Neural crest cell (in vitro differentiated cells): ENCODE results near the gene ACTG1. TPM values are rescaled to one million over a fixed set of nuclear protein-coding genes. Genes with fewer than 3 reads are reported as not detected.

Source experiments
- DNase-seq: peaks from one replicate; pipeline ENCODE4 v3.0.0; 2021; ENCODE audit warnings: low read depth, mixed read lengths, low spot score
- H3K27ac Mint-ChIP-seq: one replicate; pipeline ENCODE4 v1.8.0; 2021; ENCODE audit warnings: mild to moderate bottlenecking, mixed read lengths; ENCODE audit not compliant: unreplicated experiment
- H3K27me3 Mint-ChIP-seq: 2 replicates; pipeline ENCODE4 v1.8.0; 2021; ENCODE audit warnings: low read depth, mild to moderate bottlenecking, mixed read lengths
- H3K36me3 Mint-ChIP-seq: 2 replicates; pipeline ENCODE4 v1.8.0; 2021; ENCODE audit warnings: low read depth, mild to moderate bottlenecking, mixed read lengths
- H3K4me1 Mint-ChIP-seq: 2 replicates; pipeline ENCODE4 v1.8.0; 2021; ENCODE audit warnings: mixed read lengths
- H3K4me3 Mint-ChIP-seq: one replicate; pipeline ENCODE4 v1.8.0; 2021; ENCODE audit warnings: mild to moderate bottlenecking, mixed read lengths
- H3K9me3 Mint-ChIP-seq: 2 replicates; pipeline ENCODE4 v1.8.0; 2021; ENCODE audit warnings: mixed read lengths
- total RNA-seq: library from RNA; stranded (reverse); gene quantifications from 2 replicates; pipeline ENCODE4 v1.2.1, GENCODE V29; 2021
- TF ChIP-seq, protein P1 (sequence below): fragments of 200-600 bp; sonication (generic); conservative IDR thresholded peaks from 2 replicates; pipeline ENCODE4 v1.5.0; 2021; ENCODE audit warnings: antibody characterized with exemption, mild to moderate bottlenecking

ACTG1 gene
- total RNA-seq, 1 donor from 2014 or later: 4,235 TPM

DNA sequence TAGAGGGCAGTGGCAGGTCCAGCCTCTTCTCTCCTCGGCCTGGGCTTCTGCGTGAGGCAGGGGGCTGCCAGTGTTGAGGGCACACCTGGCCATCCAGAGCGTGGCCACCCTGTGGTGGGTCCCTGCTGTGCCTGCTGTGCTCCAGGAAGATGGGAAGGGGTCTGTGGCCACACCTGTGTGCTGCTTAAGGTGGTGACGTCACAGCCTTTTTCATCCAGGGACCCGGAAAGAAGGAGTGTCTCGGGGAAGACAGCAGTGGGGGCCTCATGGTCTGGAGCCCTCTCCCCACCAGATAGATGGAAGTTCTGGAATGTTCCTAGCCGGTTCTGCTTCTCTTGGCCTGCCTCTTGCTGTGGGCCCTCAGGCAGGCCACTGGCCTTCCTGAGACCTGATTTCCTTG is 36.5 kb downstream of the ACTG1 start:
- no peaks in the 10 kb centered on the region for H3K36me3 Mint-ChIP-seq
- peaks cover 58% of the 10 kb centered on the region for H3K4me1 Mint-ChIP-seq
- H3K27me3 Mint-ChIP-seq: peaks cover 10% of the 10 kb centered on the region
- peaks cover 3% of the 10 kb centered on the region for H3K9me3 Mint-ChIP-seq
- H3K4me3 Mint-ChIP-seq: no peak overlapping the region
- TF ChIP-seq, protein P1, sequence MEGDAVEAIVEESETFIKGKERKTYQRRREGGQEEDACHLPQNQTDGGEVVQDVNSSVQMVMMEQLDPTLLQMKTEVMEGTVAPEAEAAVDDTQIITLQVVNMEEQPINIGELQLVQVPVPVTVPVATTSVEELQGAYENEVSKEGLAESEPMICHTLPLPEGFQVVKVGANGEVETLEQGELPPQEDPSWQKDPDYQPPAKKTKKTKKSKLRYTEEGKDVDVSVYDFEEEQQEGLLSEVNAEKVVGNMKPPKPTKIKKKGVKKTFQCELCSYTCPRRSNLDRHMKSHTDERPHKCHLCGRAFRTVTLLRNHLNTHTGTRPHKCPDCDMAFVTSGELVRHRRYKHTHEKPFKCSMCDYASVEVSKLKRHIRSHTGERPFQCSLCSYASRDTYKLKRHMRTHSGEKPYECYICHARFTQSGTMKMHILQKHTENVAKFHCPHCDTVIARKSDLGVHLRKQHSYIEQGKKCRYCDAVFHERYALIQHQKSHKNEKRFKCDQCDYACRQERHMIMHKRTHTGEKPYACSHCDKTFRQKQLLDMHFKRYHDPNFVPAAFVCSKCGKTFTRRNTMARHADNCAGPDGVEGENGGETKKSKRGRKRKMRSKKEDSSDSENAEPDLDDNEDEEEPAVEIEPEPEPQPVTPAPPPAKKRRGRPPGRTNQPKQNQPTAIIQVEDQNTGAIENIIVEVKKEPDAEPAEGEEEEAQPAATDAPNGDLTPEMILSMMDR: no peak
- no peak for DNase-seq
- peak overlapping the region; percentile 43 for H3K27ac Mint-ChIP-seq

DNA sequence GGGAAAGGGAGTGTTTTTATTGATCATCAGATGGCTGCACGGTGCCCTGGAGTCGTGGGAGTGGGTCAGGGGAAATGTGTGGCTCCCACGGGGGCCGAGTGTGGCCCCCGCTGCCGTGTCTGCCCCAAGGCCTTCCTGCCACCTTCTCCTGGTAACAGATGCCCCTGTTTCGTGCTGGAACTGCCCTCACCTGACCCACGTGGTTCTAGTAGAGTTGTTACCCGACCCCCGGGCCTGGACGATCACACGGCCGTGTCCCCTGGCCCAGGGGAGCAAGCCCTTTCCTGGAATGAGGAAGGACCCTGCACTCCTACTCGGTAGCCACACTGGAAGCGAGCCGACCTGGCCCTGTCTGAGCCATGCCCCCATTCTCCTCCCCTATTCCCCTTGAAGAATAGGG is 37.6 kb downstream of the ACTG1 start:
- H3K4me1 Mint-ChIP-seq: peaks cover 54% of the 10 kb centered on the region
- no peak for DNase-seq
- H3K9me3 Mint-ChIP-seq: peaks cover 3% of the 10 kb centered on the region
- peak overlapping the region; percentile 51 for H3K4me3 Mint-ChIP-seq
- H3K36me3 Mint-ChIP-seq: no peaks in the 10 kb centered on the region
- H3K27me3 Mint-ChIP-seq: peaks cover 9% of the 10 kb centered on the region
- peak overlapping the region; percentile 36 for H3K27ac Mint-ChIP-seq
- TF ChIP-seq, protein P1: no peak

DNA sequence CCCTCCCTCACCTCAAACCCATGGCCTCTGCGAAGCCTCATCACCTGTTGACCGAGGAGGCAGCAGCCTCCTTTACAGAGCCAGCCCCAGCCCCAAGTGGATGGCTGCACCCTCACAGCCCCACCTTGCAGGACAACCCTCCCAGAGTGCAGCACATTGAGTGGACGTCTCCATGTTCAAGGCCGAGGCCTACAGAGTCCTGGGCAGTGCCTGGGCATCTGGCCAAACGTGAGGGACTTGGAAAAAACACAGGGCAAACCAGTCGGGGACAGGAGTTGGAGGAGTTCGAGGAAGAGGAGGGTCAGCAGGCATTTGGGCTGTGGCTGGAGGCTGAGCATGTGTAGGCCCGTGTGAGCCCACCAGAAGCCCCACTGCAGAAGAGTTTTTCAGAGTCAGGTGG is 39.6 kb downstream of the ACTG1 start:
- peak overlapping the region; percentile 58 for H3K27ac Mint-ChIP-seq
- H3K4me3 Mint-ChIP-seq: no peak overlapping the region
- peaks cover 51% of the 10 kb centered on the region for H3K4me1 Mint-ChIP-seq
- TF ChIP-seq, protein P1: no peak
- peaks cover 4% of the 10 kb centered on the region for H3K27me3 Mint-ChIP-seq
- DNase-seq: no peak
- H3K36me3 Mint-ChIP-seq: no peaks in the 10 kb centered on the region
- peaks cover 3% of the 10 kb centered on the region for H3K9me3 Mint-ChIP-seq

DNA sequence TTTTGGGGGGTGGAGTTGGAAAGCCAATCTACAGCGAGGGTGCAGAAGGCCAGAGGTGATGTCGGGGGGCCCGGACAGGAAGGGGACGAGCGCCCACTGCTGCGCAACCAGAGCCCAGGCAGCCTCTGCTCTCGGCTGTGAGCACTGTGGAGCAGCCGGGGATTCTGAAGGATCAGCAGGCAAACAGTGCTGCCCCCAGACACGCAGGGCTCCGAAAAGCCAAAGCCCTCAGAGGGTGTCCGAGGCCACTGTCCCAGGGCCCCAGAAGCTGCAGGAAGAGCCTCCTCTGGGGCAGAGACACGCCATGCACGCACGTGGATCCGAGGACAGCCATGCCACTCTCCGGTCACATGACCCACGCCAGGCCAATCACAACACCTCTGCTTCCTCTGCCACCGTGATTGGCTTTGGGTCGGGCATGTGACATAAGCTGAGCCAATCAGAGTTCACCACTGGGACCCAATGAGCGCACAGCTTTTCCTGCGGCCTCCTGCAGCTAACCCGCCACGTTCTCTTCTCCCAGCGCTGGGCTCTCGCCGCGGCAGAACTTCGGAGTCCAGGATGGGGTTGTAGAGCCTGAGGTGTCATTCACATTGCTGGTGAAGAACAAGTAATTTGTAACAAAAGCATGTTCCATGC is 40.7 kb downstream of the ACTG1 start:
- DNase-seq: no peak
- Mint-ChIP-seq H3K27ac (no peak overlapping the region), H3K9me3 (peaks cover under 1% of the 10 kb centered on the region), H3K4me3 (no peak overlapping the region), H3K27me3 (peaks cover 2% of the 10 kb centered on the region), H3K36me3 (no peaks in the 10 kb centered on the region), H3K4me1 (peaks cover 41% of the 10 kb centered on the region)
- TF ChIP-seq, protein P1: no peak

DNA sequence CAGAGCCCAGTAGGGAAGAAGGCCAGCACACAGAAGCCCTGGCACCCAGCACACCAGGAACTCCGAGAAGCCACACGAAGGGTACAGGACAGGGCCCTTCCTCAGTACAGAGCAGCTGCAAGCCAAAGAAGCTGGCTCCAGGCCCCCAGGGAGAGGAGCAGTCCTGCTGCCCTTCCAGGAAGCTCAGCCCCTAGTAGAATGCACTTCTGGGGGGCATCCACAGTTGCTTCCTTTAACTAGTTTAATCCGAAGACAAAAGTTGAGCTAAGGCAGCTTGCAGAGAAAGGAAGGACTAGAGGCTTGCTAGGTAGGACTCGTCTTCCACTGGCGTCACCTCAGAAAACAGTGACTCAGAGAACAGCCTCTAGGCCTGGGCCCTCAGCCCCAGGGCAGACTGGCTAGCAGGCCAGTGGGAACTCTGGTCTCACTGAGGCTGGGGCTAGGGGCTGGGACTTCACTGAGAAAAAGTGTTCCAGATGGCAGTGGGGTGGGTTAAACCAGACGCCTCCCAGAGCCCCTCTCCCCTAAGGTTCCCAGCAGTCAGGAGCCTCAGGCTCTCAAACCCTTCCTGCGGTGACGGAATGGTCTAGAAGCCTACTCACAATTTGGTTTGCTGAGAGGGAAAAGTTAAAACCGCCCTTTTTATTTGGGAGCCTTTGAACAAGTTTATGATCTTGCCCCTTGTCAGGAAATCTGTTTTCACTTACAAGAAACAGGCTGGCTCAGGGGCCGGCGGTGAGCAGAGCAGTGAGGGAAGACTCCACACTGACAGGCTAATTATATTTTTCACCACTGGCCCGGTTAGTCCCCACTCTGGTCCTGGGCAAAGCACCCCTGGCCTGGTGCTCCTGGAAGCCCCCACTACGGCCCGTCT is 41.4 kb downstream of the ACTG1 start:
- no peaks in the 10 kb centered on the region for H3K9me3 Mint-ChIP-seq
- no peaks in the 10 kb centered on the region for H3K36me3 Mint-ChIP-seq
- DNase-seq: no peak
- peak overlapping the region; percentile 12 for H3K4me3 Mint-ChIP-seq
- H3K4me1 Mint-ChIP-seq: peaks cover 43% of the 10 kb centered on the region
- no peak overlapping the region for H3K27ac Mint-ChIP-seq
- TF ChIP-seq, protein P1: no peak
- peaks cover 2% of the 10 kb centered on the region for H3K27me3 Mint-ChIP-seq
